Left ventricle myocardium superior (tissue), 1 donor: Measurements from ENCODE around the gene DNTTIP2. TPM values are rescaled to one million over a fixed set of nuclear protein-coding genes. Genes with fewer than 3 reads are reported as not detected.
A peak's percentile ranks its signal among the peaks of the same experiment; 100 is the strongest.
"Not testable (repeated sequence)": the region's sequence is repeated elsewhere in the genome, so short reads cannot be mapped to it uniquely, and the experiment has no call there.

Experiments used
- ATAC-seq: fragments of 200-7000 bp; cut with Tn5 transposase; one replicate; pipeline ENCODE4 v1.9.1; 2020; ENCODE audit warnings: mild to moderate bottlenecking, moderate library complexity
- DNase-seq: peaks from one replicate; pipeline ENCODE4 v3.0.0-alpha.2; 2020
- intact Hi-C: fragments of 100-400 bp; cut with micrococcal nuclease; formaldehyde crosslinking; loops from one replicate; pipeline ENCODE4 v1.11.0; 2022
- total RNA-seq: library from RNA; stranded (reverse); fragmentation: NEBNext Ultra II Directional; extraction: Animal tissue kit (Norgen Biotek cat#: 25700); gene quantifications from one replicate; pipeline ENCODE4 v1.2.1, GENCODE V29; 2021
- donor health status: DM: no; HTN: yes; CAD: no; lungs with severe emphysema.

The DNTTIP2 gene
- total RNA-seq, 1 donor from 2014 or later, result 42.7 TPM

DNA sequence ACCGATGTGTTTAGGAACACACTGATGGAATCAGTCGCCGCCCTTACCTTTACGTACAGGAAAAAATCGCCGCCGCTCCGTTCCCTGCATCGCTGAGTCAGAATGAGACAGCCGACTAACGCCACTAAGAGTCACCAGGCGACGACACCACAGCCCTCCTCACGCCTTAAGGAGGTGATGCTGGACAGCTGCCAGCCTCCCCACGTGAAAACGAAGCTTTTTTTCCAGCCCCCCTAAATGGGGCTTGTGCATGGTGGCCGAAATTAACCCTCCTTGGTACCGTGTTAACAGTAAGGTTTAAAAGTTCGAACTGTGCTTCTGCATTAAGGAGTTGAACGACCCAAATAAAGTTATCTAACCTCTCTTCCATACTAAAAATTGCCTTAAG lies 511 bp downstream of the DNTTIP2 start:
- DNase-seq, result peak; percentile 50
- intact Hi-C loops, result no loop called here

DNA sequence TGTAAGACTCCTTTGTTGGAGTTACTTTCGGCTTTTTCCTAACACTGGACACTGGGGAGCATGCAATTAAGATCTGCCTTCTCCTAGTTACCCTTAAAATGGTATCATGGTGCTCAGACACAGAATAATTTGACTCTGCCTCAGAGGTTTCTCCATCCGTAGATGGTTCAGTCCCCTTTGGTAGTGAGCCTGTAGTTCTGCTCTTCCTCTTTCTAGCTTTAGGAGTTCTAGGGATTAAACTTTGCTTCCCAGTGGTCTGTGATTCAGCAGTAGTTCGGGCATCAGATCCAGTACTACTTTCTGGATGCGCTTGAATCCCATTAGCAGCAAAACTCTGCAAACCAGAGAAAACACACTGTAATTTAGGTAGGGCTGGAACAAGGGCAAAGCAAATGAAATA lies 1.5 kb downstream of the DNTTIP2 start:
- ATAC-seq, result no peak
- intact Hi-C loops, result no loop called here
- no peak for DNase-seq

More for the DNA sequence above, 511 bp downstream of the DNTTIP2 start:
- ATAC-seq, result peak; percentile 35

DNA sequence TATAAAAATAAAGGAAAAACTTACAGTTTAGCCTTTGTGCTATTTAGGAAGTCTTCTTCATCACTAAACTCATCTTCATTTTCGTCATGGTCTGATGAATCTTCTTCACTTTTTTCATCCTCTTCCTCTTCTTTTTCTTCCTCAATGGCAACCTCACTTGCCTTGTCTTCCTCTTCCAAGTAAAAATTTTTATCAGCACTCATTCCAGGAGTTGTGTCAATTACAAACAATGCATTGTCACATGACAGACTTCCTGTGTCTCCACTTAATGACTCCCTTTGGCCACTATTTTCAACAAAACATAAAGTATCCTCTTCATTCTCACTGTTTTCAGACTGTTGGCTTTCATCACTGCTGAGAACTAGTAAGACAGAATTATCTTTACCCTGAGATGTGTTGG lies 2.8 kb downstream of the DNTTIP2 start:
- DNase-seq (no peak), ATAC-seq (no peak)
- intact Hi-C loops, result no loop called here

DNA sequence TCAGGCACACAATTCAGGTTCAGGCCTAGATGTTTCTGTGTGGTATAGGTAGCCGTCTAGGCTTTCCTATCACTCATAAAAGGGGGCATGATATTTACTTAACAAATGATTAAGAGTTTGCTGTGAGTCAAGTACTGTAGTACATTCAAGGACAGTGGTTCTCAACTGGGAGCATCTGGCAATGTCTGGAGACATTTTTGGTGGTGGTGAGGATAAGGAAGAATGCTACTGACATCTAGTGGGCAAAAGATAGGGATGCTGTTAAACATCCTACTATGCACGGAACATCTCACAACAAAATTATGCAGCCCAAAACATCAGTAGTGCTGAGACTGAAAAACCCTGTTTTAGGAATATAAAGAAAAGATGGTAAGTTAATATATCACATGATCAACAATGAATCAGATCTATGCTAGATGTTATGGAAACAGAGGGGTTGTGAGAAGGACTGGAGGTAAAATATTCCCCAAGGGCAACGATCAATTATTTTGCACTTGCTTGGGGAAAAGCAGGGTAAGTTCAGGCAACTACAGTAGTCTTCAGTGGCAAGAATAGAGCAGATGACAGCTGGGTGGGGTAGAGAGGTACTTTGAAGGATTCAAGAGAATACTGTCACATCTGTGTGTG lies 4.9 kb downstream of the DNTTIP2 start:
- intact Hi-C loops, result no loop called here
- no peak for ATAC-seq

DNA sequence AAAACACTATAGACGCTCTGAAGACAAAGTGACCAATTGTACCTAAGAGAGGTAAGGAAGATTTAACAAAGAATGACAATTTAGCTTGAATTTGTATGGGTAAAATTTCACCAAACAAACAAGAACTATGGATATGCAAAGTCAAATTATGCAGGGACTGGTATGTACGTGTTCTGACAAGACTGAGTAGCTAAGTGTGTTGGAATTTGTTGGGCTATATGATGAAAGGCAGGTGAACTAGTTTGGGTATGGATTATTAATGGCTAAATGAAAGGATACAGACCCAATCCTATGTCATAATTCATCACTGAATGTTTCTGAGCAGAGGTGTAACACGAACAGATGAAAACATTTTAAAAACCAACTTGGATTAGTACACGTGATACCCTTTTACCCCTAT lies 7.6 kb downstream of the DNTTIP2 start:
- intact Hi-C loops, result no loop called here
- no peak for ATAC-seq
- DNase-seq, result no peak

More for the DNA sequence above, 4.9 kb downstream of the DNTTIP2 start:
- DNase-seq, result no peak

DNA sequence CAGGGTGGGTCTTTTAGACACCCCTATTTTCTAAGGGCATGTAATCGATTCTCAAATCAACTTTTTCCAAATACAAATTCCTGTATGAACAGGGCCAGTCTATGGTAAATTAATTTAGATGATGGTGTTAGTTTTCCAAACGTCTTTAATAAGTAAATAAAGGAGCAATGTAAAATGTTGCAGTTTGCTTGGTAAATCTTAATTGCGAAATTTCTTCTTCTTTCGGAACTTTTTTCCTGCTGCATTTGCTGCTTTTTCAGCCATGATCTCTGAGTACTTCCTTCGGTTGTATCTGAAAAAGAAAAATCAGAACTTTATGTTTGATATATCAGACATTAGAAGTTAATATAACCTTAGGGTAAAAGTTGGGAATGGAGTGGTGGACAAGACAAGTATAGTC lies 9.4 kb downstream of the DNTTIP2 start:
- ATAC-seq, result no peak
- intact Hi-C loops, result no loop called here
- DNase-seq, result no peak

DNA sequence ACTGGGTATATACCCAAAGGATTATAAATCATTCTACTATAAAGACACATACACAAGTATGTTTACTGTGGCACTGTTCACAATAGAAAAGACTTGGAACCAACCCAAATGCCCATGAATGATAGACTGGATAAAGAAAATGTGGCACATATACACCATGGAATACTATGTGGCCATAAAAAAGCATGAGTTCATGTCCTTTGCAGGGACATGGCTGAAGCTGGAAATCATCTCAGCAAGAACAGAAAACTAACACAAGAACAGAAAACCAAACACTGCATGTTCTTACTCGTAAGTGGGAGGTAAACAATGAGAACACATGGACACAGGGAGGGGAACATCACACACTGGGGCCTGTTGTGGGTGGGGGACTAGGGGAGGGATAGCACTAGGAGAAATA lies 10.5 kb downstream of the DNTTIP2 start:
- ATAC-seq, intact Hi-C loops, DNase-seq: not testable (repeated sequence)

DNA sequence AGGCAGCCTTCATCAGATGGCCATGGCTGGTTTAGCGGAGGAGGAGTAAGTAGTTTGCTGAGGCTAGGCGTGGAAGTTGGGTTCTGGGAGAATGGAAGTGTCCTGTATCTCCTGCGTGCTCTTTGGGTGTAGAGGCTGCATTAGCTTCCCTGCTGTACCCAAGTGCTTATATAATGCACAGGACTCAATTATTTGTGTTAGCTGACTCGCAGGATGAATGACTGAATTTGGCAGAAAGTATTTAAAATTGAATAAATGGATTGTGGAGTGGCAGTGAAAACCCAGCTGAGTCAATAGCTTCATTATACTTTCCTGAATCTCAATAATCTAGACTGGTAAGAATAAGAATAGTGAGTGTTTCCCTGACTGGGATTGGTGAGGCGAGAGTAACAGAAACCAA lies 13.8 kb downstream of the DNTTIP2 start:
- no peak for ATAC-seq
- no peak for DNase-seq
- intact Hi-C loops, result no loop called here

DNA sequence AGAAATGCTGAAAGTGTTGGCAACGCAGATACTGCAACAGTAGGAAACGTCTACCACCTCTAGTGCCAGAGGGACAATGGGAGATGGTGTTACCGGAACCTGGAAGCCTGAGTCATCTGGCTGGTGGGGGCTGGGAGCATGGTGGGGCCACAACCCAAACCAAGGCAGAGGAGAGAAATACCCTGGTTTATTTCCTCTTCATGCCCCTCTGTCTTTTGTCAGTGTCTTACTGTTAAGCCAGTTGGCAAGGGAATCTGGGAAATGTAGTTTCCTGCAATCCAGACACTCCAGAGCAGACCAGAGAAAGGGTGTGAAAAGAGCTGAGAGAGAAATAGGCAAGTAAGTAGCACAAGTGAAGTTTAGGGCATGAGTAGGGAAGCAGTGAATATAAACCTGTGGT lies 14.8 kb downstream of the DNTTIP2 start:
- no peak for ATAC-seq
- intact Hi-C loops, result no loop called here
- DNase-seq, result no peak

DNA sequence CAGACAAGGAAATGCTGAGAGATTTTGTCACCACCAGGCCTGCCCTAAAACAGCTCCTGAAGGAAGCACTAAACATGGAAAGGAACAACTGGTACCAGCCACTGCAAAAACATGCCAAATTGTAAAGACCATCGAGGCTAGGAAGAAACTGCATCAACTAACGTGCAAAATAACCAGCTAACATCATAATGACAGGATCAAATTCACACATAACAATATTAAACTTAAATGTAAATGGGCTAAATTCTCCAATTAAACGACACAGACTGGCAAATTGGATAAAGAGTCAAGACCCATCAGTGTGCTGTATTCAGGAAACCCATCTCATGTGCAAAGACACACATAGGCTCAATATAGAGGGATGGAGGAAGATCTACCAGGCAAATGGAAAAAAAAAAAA lies 21.4 kb downstream of the DNTTIP2 start:
- intact Hi-C loops, ATAC-seq, DNase-seq: not testable (repeated sequence)

DNA sequence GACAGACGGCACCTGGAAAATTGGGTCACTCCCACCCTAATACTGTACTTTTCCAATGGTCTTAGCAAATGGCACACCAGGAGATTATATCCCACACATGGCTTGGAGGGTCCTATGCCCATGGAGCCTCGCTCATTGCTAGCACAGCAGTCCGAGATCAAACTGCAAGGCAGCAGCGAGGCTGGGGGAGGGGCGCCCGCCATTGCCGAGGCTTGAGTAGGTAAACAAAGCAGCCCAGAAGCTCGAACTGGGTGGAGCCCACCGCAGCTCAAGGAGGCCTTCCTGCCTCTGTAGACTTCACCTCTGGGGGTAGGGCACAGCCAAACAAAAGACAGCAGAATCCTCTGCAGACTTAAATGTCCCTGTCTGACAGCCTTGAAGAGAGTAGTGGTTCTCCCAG lies 23.0 kb downstream of the DNTTIP2 start:
- DNase-seq, intact Hi-C loops, ATAC-seq: not testable (repeated sequence)

DNA sequence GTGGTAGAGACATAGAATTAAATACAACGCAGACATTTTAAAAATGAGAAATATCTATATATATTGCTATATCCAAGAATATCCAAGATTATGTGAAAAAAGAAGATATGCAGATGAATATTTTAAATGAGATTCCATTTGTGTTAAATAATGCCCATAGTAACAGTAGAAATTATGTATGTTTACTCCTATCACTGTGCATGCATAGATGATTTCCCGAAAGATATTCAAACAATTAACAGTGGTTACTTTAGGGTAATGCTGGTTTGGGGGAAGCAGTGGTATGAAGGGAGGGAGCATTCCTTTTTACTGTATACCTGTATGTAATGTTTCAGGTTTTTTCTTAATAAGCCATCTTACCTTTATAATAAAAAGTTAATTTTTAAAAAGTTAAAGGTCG lies 25.1 kb downstream of the DNTTIP2 start:
- intact Hi-C loops, result loop anchor here (5.0 kb wide), 1 partner anchor 552 kb away; no protein-coding TSS in a partner anchor
- ATAC-seq (no peak), DNase-seq (no peak)

DNA sequence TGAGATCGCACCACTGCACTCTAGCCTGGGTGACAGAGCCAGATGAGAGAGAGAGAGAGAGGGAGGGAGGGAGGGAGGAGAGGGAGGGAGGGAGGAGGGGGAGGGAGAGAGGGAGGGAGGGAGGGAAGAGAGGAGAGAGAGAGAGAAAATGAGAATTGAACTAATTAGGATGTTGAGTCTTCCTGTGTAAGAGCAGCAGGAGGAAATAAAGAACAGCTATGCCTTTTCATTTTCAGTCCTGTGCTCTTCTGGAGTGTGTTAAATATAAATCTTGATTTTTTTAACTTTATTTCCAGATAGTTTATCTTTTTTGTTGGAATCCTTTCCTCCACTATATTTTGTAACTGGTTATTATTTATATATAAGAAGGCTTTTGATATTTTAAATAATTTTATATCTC lies 27.1 kb downstream of the DNTTIP2 start:
- intact Hi-C loops, result loop anchor here (5.0 kb wide), 1 partner anchor 550 kb away; no protein-coding TSS in a partner anchor
- ATAC-seq (no peak), DNase-seq (no peak)

DNA sequence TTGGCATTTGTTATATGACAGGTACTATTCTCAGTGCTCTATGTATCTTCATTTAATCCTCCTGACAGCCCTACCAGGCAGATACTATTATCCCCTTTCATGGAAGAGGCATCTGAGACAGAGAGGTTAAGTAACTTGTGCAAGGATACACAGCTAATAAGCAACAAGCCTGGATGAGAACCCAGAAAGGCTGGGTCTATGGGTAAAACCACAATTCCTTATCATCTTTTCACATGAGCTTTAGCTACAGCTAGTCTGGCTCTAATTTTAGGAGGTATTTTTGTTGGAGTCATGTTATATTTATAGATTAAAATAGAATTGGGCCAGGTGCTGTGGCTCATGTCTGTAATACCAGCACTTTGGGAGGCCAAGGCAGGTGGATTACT lies 27.7 kb downstream of the DNTTIP2 start:
- intact Hi-C loops, result loop anchor here (5.0 kb wide), 1 partner anchor 549 kb away; no protein-coding TSS in a partner anchor
- no peak for DNase-seq
- no peak for ATAC-seq

DNA sequence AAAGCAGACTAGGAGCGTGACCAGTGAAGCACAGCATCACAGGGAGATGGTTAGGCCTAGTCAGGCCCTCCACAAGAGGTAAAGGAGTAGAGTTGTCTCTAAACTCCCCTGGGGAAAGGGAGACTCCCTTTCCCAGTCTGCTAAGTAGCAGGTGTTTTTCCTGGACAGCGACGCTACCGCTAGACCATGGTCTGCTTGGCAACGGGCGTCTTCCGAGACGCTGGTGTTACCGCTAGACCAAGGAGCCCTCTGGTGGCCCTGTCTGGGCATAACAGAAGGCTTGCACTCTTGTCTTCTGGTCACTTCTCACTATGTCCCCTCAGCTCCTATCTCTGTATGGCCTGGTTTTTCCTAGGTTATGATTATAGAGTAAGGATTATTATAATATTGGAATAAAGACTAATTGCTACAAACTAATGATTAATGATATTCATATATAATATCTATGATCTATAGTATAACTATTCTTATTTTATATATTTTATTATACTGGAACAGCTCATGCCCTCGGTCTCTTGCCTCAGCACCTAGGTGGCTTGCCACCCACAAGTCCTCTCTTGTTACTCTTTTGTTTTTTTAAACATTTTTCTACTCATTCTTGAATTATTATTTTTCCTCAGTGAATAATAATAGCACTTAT lies 28.2 kb downstream of the DNTTIP2 start:
- peak; percentile 84 for DNase-seq
- intact Hi-C loops, result loop anchor here (5.0 kb wide), 1 partner anchor 549 kb away; no protein-coding TSS in a partner anchor
- not testable (repeated sequence) for ATAC-seq

DNA sequence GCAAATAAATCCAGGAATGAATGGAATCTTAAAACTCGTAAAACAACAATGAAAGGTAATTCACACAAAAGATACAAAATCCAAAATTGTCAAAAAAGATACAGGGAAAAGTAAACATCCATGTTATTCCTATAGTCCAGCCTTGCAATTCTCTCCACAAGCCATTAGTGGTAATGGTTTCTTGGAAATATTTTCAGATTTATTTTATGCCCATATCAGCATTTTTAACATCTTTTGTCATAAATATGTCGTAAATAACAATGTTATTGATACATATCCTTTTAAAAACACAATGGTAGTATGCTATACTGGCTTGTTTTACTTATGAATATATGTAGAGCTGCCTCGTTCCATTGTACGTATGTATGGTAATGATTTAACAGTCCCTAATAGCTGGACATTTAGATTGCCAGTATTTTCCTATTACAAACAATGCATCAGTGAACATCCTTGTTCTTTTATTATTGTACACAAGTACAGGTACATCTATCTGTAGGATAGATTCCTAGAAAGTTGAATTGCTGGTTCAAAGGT lies 30.6 kb downstream of the DNTTIP2 start:
- ATAC-seq, result no peak
- intact Hi-C loops, result loop anchor here (5.0 to 10.0 kb wide), 2 partner anchors 224 to 406 kb away; no protein-coding TSS in a partner anchor
- no peak for DNase-seq

DNA sequence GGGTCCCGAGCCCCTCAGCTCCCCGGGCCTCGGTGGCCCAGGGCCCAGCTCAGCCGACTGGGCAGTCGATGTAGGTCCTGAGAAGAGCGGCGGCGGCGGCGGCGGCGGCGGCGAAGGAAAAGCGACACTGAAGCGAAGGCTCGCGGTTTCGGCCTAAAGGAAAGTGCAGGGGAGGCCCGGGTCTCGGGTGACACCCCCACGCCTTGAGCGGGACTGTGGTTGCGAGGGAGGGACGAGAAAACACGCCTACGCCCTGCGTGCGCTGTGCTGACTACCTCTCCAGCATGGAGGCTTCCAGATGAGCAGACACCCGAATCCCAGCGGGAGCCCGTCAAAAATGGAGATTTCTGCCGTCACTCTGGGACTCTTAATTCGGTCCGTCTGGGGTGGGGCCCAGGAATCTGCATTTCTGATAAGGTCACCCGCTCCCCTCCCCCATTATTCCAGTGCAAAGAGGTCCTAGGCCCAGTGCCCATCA lies 31.2 kb downstream of the DNTTIP2 start:
- intact Hi-C loops, result loop anchor here (5.0 to 10.0 kb wide), 2 partner anchors 223 to 406 kb away; no protein-coding TSS in a partner anchor
- peak; percentile 56 for ATAC-seq
- DNase-seq, result peak; percentile 81

DNA sequence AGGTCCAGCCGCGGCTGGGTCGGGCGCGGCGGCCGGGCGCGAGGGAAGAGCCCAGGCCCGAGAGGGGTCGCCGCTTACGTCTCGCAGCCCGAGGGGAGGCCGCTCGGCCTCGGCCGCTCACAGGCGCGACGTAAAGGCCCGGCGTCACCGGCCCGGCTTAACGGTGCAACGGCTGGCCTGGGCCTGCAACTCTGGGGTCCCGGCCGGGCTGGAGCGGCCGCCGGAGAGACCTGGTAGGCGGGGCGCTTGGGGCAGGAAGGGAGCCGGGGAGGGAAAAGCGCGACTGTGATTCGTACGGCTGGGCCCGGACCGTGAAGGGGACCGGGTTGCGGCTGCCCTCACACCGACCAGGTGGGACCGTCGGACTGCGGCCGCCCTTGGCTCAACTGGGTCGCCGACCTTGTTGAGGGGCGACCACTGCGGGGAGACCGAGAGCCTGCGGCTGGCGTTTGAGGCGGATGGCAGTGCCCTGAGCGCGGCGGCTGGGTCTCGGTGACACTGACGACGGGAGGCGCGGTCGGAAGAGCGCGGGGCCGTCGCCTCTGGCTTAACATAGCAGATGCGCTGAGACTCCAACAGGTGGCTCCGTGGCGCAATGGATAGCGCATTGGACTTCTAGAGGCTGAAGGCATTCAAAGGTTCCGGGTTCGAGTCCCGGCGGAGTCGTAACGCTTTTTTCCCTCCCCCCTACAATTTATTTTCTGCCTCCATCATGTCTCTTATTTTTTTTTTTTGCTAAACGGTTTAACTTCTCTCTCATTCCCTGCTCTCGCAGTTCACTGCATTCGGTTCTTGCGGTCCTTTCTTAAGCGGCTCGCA lies 31.8 kb downstream of the DNTTIP2 start:
- ATAC-seq (peak; percentile 85), DNase-seq (peak; percentile 89)
- intact Hi-C loops, result loop anchor here (5.0 to 10.0 kb wide), 2 partner anchors 222 to 405 kb away; no protein-coding TSS in a partner anchor
